GM23338 (cell line): ENCODE data around the gene ECHDC1. TPM values are rescaled to one million over a fixed set of nuclear protein-coding genes. Genes with fewer than 3 reads are reported as not detected.

Source experiments
- ATAC-seq: fragments of 200-7000 bp; cut with Tn5 transposase; 3 replicates; pipeline ENCODE4 v1.9.1; 2020
- DNase-seq: peaks from one replicate; pipeline ENCODE4 v3.0.0-alpha.2; 2015; ENCODE audit warnings: low spot score
- H2AFZ ChIP-seq: fragments of 200-600 bp; sonication (generic); 2 replicates; pipeline ENCODE4 v1.8.0; 2016; ENCODE audit warnings: antibody characterized with exemption, mild to moderate bottlenecking, moderate library complexity
- H3F3A ChIP-seq: fragments of 200-600 bp; sonication (generic); replicated peaks from 2 replicates; pipeline ENCODE4 v1.8.0; 2017; ENCODE audit warnings: antibody characterized with exemption, mixed run types, low read depth
- H3K27ac ChIP-seq: fragments of 200-600 bp; sonication (generic); 2 replicates; pipeline ENCODE4 v1.6.1; 2016; ENCODE audit warnings: low read depth
- H3K27me3 ChIP-seq: fragments of 200-600 bp; sonication (generic); 2 replicates; pipeline ENCODE4 v1.8.0; 2016; ENCODE audit warnings: mild to moderate bottlenecking, mixed run types, moderate library complexity; ENCODE audit not compliant: insufficient read depth
- H3K36me3 ChIP-seq: fragments of 200-600 bp; sonication (generic); 2 replicates; pipeline ENCODE4 v1.8.0; 2016; ENCODE audit warnings: mild to moderate bottlenecking; ENCODE audit not compliant: insufficient read depth
- H3K4me1 ChIP-seq: fragments of 200-600 bp; sonication (generic); 2 replicates; pipeline ENCODE4 v1.8.0; 2016; ENCODE audit warnings: mild to moderate bottlenecking, moderate library complexity; ENCODE audit not compliant: insufficient read depth
- H3K4me2 ChIP-seq: fragments of 200-600 bp; sonication (generic); 2 replicates; pipeline ENCODE4 v1.7.1; 2017; ENCODE audit warnings: mixed run types
- H3K4me3 ChIP-seq: fragments of 200-600 bp; sonication (generic); 2 replicates; pipeline ENCODE4 v1.6.1; 2016; ENCODE audit warnings: mixed run types
- H3K79me2 ChIP-seq: fragments of 200-600 bp; sonication (generic); replicated peaks from 2 replicates; pipeline ENCODE4 v1.8.0; 2017; ENCODE audit warnings: mild to moderate bottlenecking; ENCODE audit not compliant: insufficient read depth
- H3K9me2 ChIP-seq: fragments of 200-600 bp; sonication (generic); 2 replicates; pipeline ENCODE4 v1.8.0; 2017; ENCODE audit not compliant: insufficient read depth
- H4K20me1 ChIP-seq: fragments of 200-600 bp; sonication (generic); replicated peaks from 2 replicates; pipeline ENCODE4 v1.8.0; 2017; ENCODE audit warnings: mild to moderate bottlenecking; ENCODE audit not compliant: insufficient read depth
- H3K27ac Mint-ChIP-seq: 2 replicates; pipeline ENCODE4 v1.8.0; 2020; ENCODE audit warnings: inconsistent platforms, mild to moderate bottlenecking, moderate library complexity, mixed read lengths
- H3K27me3 Mint-ChIP-seq: 3 replicates; pipeline ENCODE4 v1.8.0; 2022; ENCODE audit warnings: low read depth, mild to moderate bottlenecking, moderate library complexity, mixed read lengths, inconsistent platforms; ENCODE audit not compliant: insufficient read depth, poor library complexity
- H3K36me3 Mint-ChIP-seq: 3 replicates; pipeline ENCODE4 v1.8.0; 2021; ENCODE audit warnings: low read depth, mild to moderate bottlenecking, inconsistent platforms, moderate library complexity, mixed read lengths
- H3K4me1 Mint-ChIP-seq: 3 replicates; pipeline ENCODE4 v1.8.0; 2020; ENCODE audit warnings: mild to moderate bottlenecking, inconsistent platforms, mixed read lengths
- H3K4me3 Mint-ChIP-seq: 3 replicates; pipeline ENCODE4 v1.8.0; 2021; ENCODE audit warnings: moderate library complexity, mild to moderate bottlenecking, inconsistent platforms, mixed read lengths
- H3K9me3 Mint-ChIP-seq: 3 replicates; pipeline ENCODE4 v1.8.0; 2020; ENCODE audit warnings: moderate library complexity, mild to moderate bottlenecking, inconsistent platforms, mixed read lengths
- CREB1 ChIP-seq: fragments of 250-450 bp; sonication (Bioruptor Pico); IDR thresholded peaks from 2 replicates; pipeline ENCODE4 v1.5.0; 2020; ENCODE audit warnings: low read depth, mild to moderate bottlenecking, moderate library complexity
- EZH2 ChIP-seq: fragments of 200-600 bp; sonication (generic); IDR thresholded peaks from one replicate; pipeline ENCODE4 v1.8.0; 2017; ENCODE audit warnings: antibody characterized with exemption, mild to moderate bottlenecking, low read depth; ENCODE audit not compliant: unreplicated experiment
- EZH2phosphoT487 ChIP-seq: fragments of 200-600 bp; sonication (generic); IDR thresholded peaks from one replicate; pipeline ENCODE4 v1.8.1; 2018; ENCODE audit warnings: antibody characterized with exemption; ENCODE audit not compliant: unreplicated experiment
- JUNB ChIP-seq: IDR thresholded peaks from one replicate; pipeline ENCODE4 v1.6.1; 2016; ENCODE audit warnings: antibody characterized with exemption; ENCODE audit not compliant: unreplicated experiment
- NANOG ChIP-seq: IDR thresholded peaks from 2 replicates; pipeline ENCODE4 v1.6.1; 2016; ENCODE audit warnings: antibody characterized with exemption, borderline replicate concordance
- POLR2AphosphoS5 ChIP-seq: IDR thresholded peaks from 2 replicates; pipeline ENCODE4 v1.6.1; 2016; ENCODE audit warnings: antibody characterized with exemption, low read depth
- STAT1 ChIP-seq: IDR thresholded peaks from one replicate; pipeline ENCODE4 v1.6.1; 2016; ENCODE audit warnings: antibody characterized with exemption; ENCODE audit not compliant: unreplicated experiment
- ZNF114 ChIP-seq: fragments of 250-450 bp; sonication (Bioruptor Pico); IDR thresholded peaks from 2 replicates; pipeline ENCODE4 v1.5.0; 2020; ENCODE audit warnings: mild to moderate bottlenecking, moderate library complexity
- ZNF331 ChIP-seq: fragments of 250-450 bp; sonication (Bioruptor Pico); IDR thresholded peaks from 2 replicates; pipeline ENCODE4 v1.5.0; 2020; ENCODE audit warnings: low read depth, mild to moderate bottlenecking, moderate library complexity
- polyA plus RNA-seq: library from polyadenylated mRNA; unstranded; fragments of >200 nt; fragmentation: Nextera tagmentation; extraction: Ambion mirVana; gene quantifications from 2 replicates; pipeline ENCODE4 v1.2.1, GENCODE V29; 2016
- total RNA-seq: library from RNA; depleted of rRNA; stranded (reverse); fragments of >200 nt; shearing (Covaris generic); gene quantifications from 2 replicates; pipeline ENCODE4 v1.2.3, GENCODE V29; 2014
- TF ChIP-seq, protein P1 (sequence below), 2 experiments: fragments of 200-600 bp in 1 of 2; sonication (generic) in 1 of 2; conservative IDR thresholded peaks; 2 replicates each; pipeline versions ENCODE4 v1.5.1 to v1.6.1; 2016 to 2017; ENCODE audit warnings: antibody characterized with exemption in 2 of 2, low read depth in 2 of 2, mild to moderate bottlenecking in 2 of 2, moderate library complexity in 1 of 2
- TF ChIP-seq, protein P2 (sequence below): IDR thresholded peaks from one replicate; pipeline ENCODE4 v1.6.1; 2018; ENCODE audit warnings: antibody characterized with exemption; ENCODE audit not compliant: unreplicated experiment
- TF ChIP-seq, protein P3 (sequence below): IDR thresholded peaks from 2 replicates; pipeline ENCODE4 v1.6.1; 2016; ENCODE audit warnings: antibody characterized with exemption

Gene ECHDC1
- total and polyA plus RNA-seq, 2 experiments from 2014 or later = 65.8 to 98.4 TPM

DNA sequence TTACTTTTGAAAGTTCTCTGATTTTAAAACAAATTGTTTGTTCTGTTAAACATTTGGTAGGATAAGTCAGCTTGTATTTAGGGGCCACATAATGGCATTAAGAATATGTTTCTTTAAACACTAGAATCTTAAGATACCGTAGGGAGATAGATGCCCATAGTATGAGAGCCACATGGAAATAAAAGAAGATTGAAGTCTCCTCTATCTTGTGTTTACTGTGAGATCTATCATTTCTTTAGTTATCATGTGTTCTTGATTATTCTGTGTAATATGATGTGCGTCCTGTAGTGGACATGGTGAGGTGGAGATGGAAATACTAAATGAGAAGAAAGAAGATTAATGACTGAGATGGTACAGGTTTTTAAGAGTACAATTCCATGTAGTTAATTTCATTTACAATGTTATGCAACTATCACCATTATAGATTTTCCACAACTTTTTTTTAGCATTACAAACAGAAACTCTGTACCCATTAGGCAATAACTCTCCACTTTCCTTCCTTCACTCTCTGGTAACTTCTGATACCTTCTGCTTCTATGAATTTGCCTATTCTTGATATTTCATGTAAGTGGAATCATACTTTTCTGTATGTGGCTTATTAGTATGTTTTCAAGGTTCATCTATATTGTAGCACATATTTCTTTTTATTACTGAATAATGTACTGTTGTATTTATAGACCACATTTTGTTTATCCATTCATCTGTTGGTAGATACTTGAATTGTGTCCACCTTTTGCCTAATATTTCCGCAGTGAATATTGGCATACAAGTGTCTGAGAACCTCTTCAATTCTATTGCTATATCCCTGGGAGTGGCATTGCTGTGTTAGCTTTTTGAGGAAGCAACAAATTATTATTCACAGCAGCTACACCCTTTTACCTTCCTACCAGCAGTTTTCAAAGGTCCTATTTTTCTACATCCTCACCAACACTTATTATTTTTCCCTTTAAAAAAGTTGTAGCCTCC is 65.2 kb downstream of the ECHDC1 start:
- H2AFZ ChIP-seq = no peak overlapping the region
- DNase-seq = no peak
- H3K9me3 Mint-ChIP-seq = no peaks in the 10 kb centered on the region
- no peaks in the 10 kb centered on the region for H3K9me2 ChIP-seq
- no peak overlapping the region for H3K27ac ChIP-seq
- H3K4me2 ChIP-seq = no peak overlapping the region
- no peak for ATAC-seq
- H3K36me3 Mint-ChIP-seq = peaks cover 14% of the 10 kb centered on the region; the same call in 2 of the 3 replicates
- H4K20me1 ChIP-seq = peaks cover 20% of the 10 kb centered on the region
- TF ChIP-seq NANOG = no peak
- TF ChIP-seq EZH2phosphoT487 = no peak
- no peak for TF ChIP-seq CREB1 (CRISPR knock-in tag)
- TF ChIP-seq, protein P1, sequence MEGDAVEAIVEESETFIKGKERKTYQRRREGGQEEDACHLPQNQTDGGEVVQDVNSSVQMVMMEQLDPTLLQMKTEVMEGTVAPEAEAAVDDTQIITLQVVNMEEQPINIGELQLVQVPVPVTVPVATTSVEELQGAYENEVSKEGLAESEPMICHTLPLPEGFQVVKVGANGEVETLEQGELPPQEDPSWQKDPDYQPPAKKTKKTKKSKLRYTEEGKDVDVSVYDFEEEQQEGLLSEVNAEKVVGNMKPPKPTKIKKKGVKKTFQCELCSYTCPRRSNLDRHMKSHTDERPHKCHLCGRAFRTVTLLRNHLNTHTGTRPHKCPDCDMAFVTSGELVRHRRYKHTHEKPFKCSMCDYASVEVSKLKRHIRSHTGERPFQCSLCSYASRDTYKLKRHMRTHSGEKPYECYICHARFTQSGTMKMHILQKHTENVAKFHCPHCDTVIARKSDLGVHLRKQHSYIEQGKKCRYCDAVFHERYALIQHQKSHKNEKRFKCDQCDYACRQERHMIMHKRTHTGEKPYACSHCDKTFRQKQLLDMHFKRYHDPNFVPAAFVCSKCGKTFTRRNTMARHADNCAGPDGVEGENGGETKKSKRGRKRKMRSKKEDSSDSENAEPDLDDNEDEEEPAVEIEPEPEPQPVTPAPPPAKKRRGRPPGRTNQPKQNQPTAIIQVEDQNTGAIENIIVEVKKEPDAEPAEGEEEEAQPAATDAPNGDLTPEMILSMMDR (conservative IDR thresholded peaks at IDR 0.05; ENCODE audit: low read depth in 2 of 2) = no peak
- TF ChIP-seq EZH2 = no peak
- no peak for TF ChIP-seq ZNF114 (CRISPR knock-in tag)
- no peak for TF ChIP-seq ZNF331 (CRISPR knock-in tag)
- TF ChIP-seq POLR2AphosphoS5 = no peak
- H3F3A ChIP-seq = no peaks in the 10 kb centered on the region
- peaks cover 71% of the 10 kb centered on the region for H3K79me2 ChIP-seq
- no peak overlapping the region for H3K27ac Mint-ChIP-seq
- H3K4me1 Mint-ChIP-seq = peaks cover 3% of the 10 kb centered on the region; the same call in 1 of the 3 replicates
- H3K4me3 Mint-ChIP-seq = no peak overlapping the region
- no peaks in the 10 kb centered on the region for H3K4me1 ChIP-seq
- H3K27me3 Mint-ChIP-seq = no peaks in the 10 kb centered on the region
- H3K36me3 ChIP-seq = peaks cover 6% of the 10 kb centered on the region; the same call in 1 of the 2 replicates
- H3K4me3 ChIP-seq = no peak overlapping the region
- no peaks in the 10 kb centered on the region for H3K27me3 ChIP-seq

DNA sequence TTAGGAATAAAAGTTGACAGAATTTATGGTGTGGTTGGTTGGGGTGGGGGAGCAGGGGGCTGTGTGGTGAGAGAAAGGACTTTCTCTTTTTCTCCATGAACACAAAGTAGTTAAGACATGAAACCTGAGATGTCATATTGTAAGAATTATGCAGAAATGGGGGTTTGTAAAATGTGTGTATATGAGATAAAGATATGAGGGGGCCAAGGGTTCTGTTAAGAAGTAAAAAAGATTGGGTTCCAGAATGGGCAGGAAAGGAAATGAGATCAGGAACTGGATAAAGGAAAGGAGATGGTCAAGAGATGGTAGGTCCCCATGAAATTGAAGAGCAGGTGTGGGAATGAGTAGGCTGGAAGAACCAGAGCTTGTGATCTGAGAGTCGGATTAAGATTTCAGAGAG is 67.1 kb downstream of the ECHDC1 start:
- Mint-ChIP-seq H3K36me3 (peaks cover 1% of the 10 kb centered on the region; the same call in 1 of the 3 replicates), H3K4me3 (no peak overlapping the region), H3K27me3 (no peaks in the 10 kb centered on the region), H3K9me3 (no peaks in the 10 kb centered on the region), H3K27ac (no peak overlapping the region), H3K4me1 (peaks cover 9% of the 10 kb centered on the region)
- peaks cover 90% of the 10 kb centered on the region for H3K79me2 ChIP-seq
- no peak overlapping the region for H3K27ac ChIP-seq
- peaks cover 2% of the 10 kb centered on the region; the same call in 1 of the 2 replicates for H3K36me3 ChIP-seq
- no peaks in the 10 kb centered on the region for H3K4me1 ChIP-seq
- no peak overlapping the region for H3K4me2 ChIP-seq
- DNase-seq (no peak), ATAC-seq (no peak)
- no peak overlapping the region for H2AFZ ChIP-seq
- no peaks in the 10 kb centered on the region for H3F3A ChIP-seq
- H4K20me1 ChIP-seq = peaks cover 35% of the 10 kb centered on the region
- no peak overlapping the region for H3K4me3 ChIP-seq
- H3K27me3 ChIP-seq = no peaks in the 10 kb centered on the region
- no peaks in the 10 kb centered on the region for H3K9me2 ChIP-seq
- TF ChIP-seq ZNF114 (CRISPR knock-in tag) (no peak), POLR2AphosphoS5 (no peak), JUNB (no peak), EZH2 (no peak), STAT1 (no peak), ZNF331 (CRISPR knock-in tag) (no peak)
- TF ChIP-seq, protein P1 (conservative IDR thresholded peaks at IDR 0.05; ENCODE audit: low read depth in 2 of 2) = no peak
- TF ChIP-seq, protein P2, sequence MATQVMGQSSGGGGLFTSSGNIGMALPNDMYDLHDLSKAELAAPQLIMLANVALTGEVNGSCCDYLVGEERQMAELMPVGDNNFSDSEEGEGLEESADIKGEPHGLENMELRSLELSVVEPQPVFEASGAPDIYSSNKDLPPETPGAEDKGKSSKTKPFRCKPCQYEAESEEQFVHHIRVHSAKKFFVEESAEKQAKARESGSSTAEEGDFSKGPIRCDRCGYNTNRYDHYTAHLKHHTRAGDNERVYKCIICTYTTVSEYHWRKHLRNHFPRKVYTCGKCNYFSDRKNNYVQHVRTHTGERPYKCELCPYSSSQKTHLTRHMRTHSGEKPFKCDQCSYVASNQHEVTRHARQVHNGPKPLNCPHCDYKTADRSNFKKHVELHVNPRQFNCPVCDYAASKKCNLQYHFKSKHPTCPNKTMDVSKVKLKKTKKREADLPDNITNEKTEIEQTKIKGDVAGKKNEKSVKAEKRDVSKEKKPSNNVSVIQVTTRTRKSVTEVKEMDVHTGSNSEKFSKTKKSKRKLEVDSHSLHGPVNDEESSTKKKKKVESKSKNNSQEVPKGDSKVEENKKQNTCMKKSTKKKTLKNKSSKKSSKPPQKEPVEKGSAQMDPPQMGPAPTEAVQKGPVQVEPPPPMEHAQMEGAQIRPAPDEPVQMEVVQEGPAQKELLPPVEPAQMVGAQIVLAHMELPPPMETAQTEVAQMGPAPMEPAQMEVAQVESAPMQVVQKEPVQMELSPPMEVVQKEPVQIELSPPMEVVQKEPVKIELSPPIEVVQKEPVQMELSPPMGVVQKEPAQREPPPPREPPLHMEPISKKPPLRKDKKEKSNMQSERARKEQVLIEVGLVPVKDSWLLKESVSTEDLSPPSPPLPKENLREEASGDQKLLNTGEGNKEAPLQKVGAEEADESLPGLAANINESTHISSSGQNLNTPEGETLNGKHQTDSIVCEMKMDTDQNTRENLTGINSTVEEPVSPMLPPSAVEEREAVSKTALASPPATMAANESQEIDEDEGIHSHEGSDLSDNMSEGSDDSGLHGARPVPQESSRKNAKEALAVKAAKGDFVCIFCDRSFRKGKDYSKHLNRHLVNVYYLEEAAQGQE = no peak
- TF ChIP-seq, protein P3, sequence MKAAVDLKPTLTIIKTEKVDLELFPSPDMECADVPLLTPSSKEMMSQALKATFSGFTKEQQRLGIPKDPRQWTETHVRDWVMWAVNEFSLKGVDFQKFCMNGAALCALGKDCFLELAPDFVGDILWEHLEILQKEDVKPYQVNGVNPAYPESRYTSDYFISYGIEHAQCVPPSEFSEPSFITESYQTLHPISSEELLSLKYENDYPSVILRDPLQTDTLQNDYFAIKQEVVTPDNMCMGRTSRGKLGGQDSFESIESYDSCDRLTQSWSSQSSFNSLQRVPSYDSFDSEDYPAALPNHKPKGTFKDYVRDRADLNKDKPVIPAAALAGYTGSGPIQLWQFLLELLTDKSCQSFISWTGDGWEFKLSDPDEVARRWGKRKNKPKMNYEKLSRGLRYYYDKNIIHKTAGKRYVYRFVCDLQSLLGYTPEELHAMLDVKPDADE = no peak
